ENCODE measurements around the gene PER2. TPM values are rescaled to one million over a fixed set of nuclear protein-coding genes. Genes with fewer than 3 reads are reported as not detected.

Gene PER2
- total RNA-seq, 2 experiments from 2014 or later, result 8.4 to 18.6 TPM

DNA sequence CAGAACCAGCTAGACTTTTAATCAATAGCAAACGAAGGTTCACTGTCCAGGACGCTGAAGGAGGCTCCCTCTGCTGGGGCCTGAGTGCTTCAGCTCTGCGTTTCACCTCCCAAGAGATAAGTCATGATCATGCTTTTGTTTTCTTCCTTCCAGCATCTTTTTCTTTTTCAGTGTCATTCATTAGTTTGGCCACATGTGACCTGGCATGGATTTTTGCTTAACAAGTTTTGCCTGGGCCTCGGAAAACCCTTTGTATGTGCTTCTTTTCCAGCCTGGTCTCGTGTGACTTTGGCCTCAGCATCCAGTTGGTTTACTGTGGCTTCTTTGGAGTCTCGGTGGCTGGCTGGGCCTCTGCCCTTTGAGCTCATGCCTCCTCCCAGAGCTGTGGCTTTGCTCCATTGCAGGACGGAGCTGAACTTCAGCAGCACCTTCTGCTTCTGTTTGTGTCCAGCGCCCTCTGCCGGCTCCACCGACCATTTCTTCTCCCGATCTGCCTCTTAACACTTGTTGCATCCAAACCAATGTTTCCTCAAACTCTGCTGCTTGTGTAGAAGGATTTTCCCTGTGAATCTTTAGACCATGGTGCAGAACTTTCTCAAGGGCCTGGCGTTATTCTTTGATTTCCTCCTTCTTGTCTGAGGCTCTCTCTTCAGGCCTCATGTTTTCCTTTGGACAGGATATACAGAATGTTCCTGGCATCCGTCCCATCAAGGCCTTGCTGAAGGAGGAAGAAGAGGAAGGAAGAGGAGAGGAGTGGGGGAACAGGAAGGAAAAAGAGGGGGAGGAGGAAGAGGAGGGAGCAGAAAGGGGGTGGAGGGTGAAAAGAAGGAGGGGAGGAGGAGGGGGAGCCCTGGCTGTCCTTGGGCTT is 25.0 kb downstream of the PER2 start:
- H3K4me1 ChIP-seq (ENCODE audit: insufficient read depth, low read length, poor library complexity, severe bottlenecking), result no peaks in the 10 kb centered on the region
- no peak overlapping the region for H3K4me3 ChIP-seq (ENCODE audit: low read depth, low read length, poor library complexity, severe bottlenecking)
- no peak overlapping the region for H3K4me2 ChIP-seq (ENCODE audit: low read length)
- H3K9me3 ChIP-seq (ENCODE audit: low read length), result no peaks in the 10 kb centered on the region
- no peaks in the 10 kb centered on the region for H3K79me2 ChIP-seq (ENCODE audit: insufficient read depth, low read depth, low read length)
- TF ChIP-seq, protein P1, sequence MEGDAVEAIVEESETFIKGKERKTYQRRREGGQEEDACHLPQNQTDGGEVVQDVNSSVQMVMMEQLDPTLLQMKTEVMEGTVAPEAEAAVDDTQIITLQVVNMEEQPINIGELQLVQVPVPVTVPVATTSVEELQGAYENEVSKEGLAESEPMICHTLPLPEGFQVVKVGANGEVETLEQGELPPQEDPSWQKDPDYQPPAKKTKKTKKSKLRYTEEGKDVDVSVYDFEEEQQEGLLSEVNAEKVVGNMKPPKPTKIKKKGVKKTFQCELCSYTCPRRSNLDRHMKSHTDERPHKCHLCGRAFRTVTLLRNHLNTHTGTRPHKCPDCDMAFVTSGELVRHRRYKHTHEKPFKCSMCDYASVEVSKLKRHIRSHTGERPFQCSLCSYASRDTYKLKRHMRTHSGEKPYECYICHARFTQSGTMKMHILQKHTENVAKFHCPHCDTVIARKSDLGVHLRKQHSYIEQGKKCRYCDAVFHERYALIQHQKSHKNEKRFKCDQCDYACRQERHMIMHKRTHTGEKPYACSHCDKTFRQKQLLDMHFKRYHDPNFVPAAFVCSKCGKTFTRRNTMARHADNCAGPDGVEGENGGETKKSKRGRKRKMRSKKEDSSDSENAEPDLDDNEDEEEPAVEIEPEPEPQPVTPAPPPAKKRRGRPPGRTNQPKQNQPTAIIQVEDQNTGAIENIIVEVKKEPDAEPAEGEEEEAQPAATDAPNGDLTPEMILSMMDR (conservative IDR thresholded peaks at IDR 0.05; ENCODE audit: low read length), result peak; percentile 95
- no peak for TF ChIP-seq EZH2phosphoT487 (IDR thresholded peaks at IDR 0.05; ENCODE audit: borderline replicate concordance, low read depth, low read length)
- H2AFZ ChIP-seq (ENCODE audit: low read length), result no peak overlapping the region
- intact Hi-C loops (cut with micrococcal nuclease; ENCODE audit: unreplicated experiment), result loop anchor here (1.0 kb wide), 2 partner anchors 103 to 405 kb away; no protein-coding TSS in a partner anchor
- POLR2A ChIA-PET, result no interaction called here
- peaks cover 41% of the 10 kb centered on the region for H3K36me3 ChIP-seq (ENCODE audit: insufficient read depth, low read length)
- DNase-seq (ENCODE audit: low spot score), result peak; percentile 78
- CTCF ChIA-PET (ENCODE audit: unreplicated experiment), result interaction anchor here (1.0 to 1.3 kb wide), 2 partner anchors 100 to 103 kb away, joined by 6 to 7 read pairs; no protein-coding TSS in a partner anchor
- H3K27ac ChIP-seq (ENCODE audit: low read depth, low read length, poor library complexity, severe bottlenecking), result no peak overlapping the region
- no peaks in the 10 kb centered on the region for H4K20me1 ChIP-seq (ENCODE audit: insufficient read depth, low read length)
- no TSS peak for BruUV-seq (replicated peaks)
- H3K9me2 ChIP-seq (ENCODE audit: insufficient read depth, low read length), result no peaks in the 10 kb centered on the region

DNA sequence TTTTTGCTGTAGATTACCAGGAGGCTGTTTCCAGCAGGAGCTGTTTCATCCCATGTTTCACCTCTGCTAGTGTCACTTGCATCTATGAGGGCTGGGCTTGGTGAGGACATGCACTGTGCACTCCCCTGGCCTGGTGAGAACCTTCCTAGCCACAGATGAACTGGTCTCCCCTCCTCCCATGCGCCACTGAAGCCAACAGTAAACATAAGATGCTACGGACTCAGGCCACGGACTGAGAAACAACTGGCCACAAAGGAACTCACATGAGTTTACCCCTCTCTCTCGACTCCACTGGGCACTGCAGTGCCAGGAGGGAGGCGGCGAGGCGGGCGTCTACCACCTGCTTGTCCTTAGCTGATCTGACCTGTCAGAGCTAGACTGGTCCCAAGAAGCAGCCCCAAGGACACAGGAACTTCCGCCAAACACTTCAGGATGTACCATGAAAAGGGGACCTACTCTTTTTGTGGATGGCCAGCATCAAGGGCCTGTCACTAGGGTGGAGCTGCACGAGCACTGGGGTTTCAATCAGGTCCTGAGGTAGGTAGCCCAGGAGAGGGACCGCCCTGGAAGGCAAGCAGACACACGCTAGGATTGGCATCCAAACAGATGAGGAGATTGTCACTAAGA is 25.8 kb downstream of the PER2 start:
- H3K9me2 ChIP-seq (ENCODE audit: insufficient read depth, low read length), result no peaks in the 10 kb centered on the region
- no peak overlapping the region for H3K4me3 ChIP-seq (ENCODE audit: low read depth, low read length, poor library complexity, severe bottlenecking)
- no peak overlapping the region for H2AFZ ChIP-seq (ENCODE audit: low read length)
- no peaks in the 10 kb centered on the region for H3K79me2 ChIP-seq (ENCODE audit: insufficient read depth, low read depth, low read length)
- ChIA-PET CTCF (ENCODE audit: unreplicated experiment) (interaction anchor here (1.0 to 1.3 kb wide), 2 partner anchors 100 to 102 kb away, joined by 6 to 7 read pairs; no protein-coding TSS in a partner anchor), POLR2A (no interaction called here)
- no peak for TF ChIP-seq EZH2phosphoT487 (IDR thresholded peaks at IDR 0.05; ENCODE audit: borderline replicate concordance, low read depth, low read length)
- TF ChIP-seq, protein P1 (conservative IDR thresholded peaks at IDR 0.05; ENCODE audit: low read length), result no peak
- no peaks in the 10 kb centered on the region for H4K20me1 ChIP-seq (ENCODE audit: insufficient read depth, low read length)
- no TSS peak for BruUV-seq (replicated peaks)
- no peaks in the 10 kb centered on the region for H3K4me1 ChIP-seq (ENCODE audit: insufficient read depth, low read length, poor library complexity, severe bottlenecking)
- H3K9me3 ChIP-seq (ENCODE audit: low read length), result no peaks in the 10 kb centered on the region
- intact Hi-C loops (cut with micrococcal nuclease; ENCODE audit: unreplicated experiment), result loop anchor here (1.0 kb wide), 2 partner anchors 102 to 404 kb away; no protein-coding TSS in a partner anchor
- DNase-seq (ENCODE audit: low spot score), result no peak
- no peak overlapping the region for H3K27ac ChIP-seq (ENCODE audit: low read depth, low read length, poor library complexity, severe bottlenecking)
- peaks cover 39% of the 10 kb centered on the region; the same call in 1 of the 2 replicates for H3K36me3 ChIP-seq (ENCODE audit: insufficient read depth, low read length)
- no peak overlapping the region for H3K4me2 ChIP-seq (ENCODE audit: low read length)
